Duodenal mucosa (tissue), 2 donors: Measurements from ENCODE around the gene MSMO1.
"Not testable (repeated sequence)": the region's sequence is repeated elsewhere in the genome, so short reads cannot be mapped to it uniquely, and the experiment has no call there.

Source experiments
- H3K27ac ChIP-seq: one replicate; pipeline ENCODE4 v1.7.0; 2013; ENCODE audit warnings: low read depth, low read length
- H3K27me3 ChIP-seq, 2 donors: one replicate each; pipeline ENCODE4 v1.7.0; 2013; ENCODE audit warnings: low read length in 2 of 2, control low read depth in 1 of 2; ENCODE audit not compliant: insufficient read depth in 2 of 2, control insufficient read depth in 1 of 2
- H3K36me3 ChIP-seq, 2 donors: one replicate each; pipeline ENCODE4 v1.7.0; 2013; ENCODE audit warnings: low read length in 2 of 2, control low read depth in 1 of 2; ENCODE audit not compliant: insufficient read depth in 2 of 2, control insufficient read depth in 1 of 2
- H3K4me1 ChIP-seq, 2 donors: one replicate each; pipeline ENCODE4 v1.7.0; 2013; ENCODE audit warnings: low read length in 2 of 2, control low read depth in 1 of 2; ENCODE audit not compliant: insufficient read depth in 2 of 2, control insufficient read depth in 1 of 2
- H3K4me3 ChIP-seq, 2 donors: one replicate each; pipeline ENCODE4 v1.7.0; 2013; ENCODE audit warnings: low read length in 2 of 2, low read depth in 1 of 2
- H3K9ac ChIP-seq, 2 donors: one replicate each; pipeline ENCODE4 v1.7.0; 2013; ENCODE audit warnings: low read length in 2 of 2, low read depth in 1 of 2
- H3K9me3 ChIP-seq, 2 donors: one replicate each; pipeline ENCODE4 v1.7.0; 2013; ENCODE audit warnings: low read length in 2 of 2, control low read depth in 1 of 2; ENCODE audit not compliant: control insufficient read depth in 1 of 2

Gene MSMO1

GRCh38 chr4:165327211-165328100 is at the start of gene MSMO1:
MSMO1 (plus strand) TSS chr4:165327669; CDS start chr4:165333371, 5,702 bp downstream.
- Histone ChIP-seq H3K9me3 (no peaks in the 10 kb centered on the region), H3K4me3 (peak within 1 kb of the TSS; percentile 86 to 95), H3K4me1 (peaks cover 29% of the 10 kb centered on the region in 2 donors), H3K27me3 (no peaks in the 10 kb centered on the region), H3K36me3 (no peaks in the 10 kb centered on the region), H3K27ac (peak within 1 kb of the TSS; percentile 73), H3K9ac (peak within 1 kb of the TSS; percentile 78 to 97)

GRCh38 chr4:165279531-165279930 is 47.9 kb upstream of the MSMO1 start:
- not testable (repeated sequence) for H3K4me1 ChIP-seq, H3K27me3 ChIP-seq, H3K4me3 ChIP-seq, H3K27ac ChIP-seq, H3K9ac ChIP-seq, H3K9me3 ChIP-seq, H3K36me3 ChIP-seq

- not testable (repeated sequence) for H3K36me3 ChIP-seq, H3K27ac ChIP-seq, H3K9me3 ChIP-seq, H3K4me1 ChIP-seq, H3K27me3 ChIP-seq, H3K4me3 ChIP-seq, H3K9ac ChIP-seq
These were observed 42.8 kb upstream of the MSMO1 start for GRCh38 chr4:165284697-165285096.

- not testable (repeated sequence) for H3K27ac ChIP-seq, H3K4me3 ChIP-seq, H3K9me3 ChIP-seq
These were observed 40.7 kb upstream of the MSMO1 start for GRCh38 chr4:165286619-165287340.

GRCh38 chr4:165288226-165288625 is 39.2 kb upstream of the MSMO1 start:
- H3K4me1 ChIP-seq: peaks cover 4 to 8% of the 10 kb centered on the region in 2 donors
- H3K27me3 ChIP-seq: no peaks in the 10 kb centered on the region
- H3K36me3 ChIP-seq: no peaks in the 10 kb centered on the region
- no peak overlapping the region for H3K9ac ChIP-seq
- H3K9me3 ChIP-seq: no peaks in the 10 kb centered on the region
- H3K4me3 ChIP-seq: no peak overlapping the region
- H3K27ac ChIP-seq: no peak overlapping the region

More at GRCh38 chr4:165286619-165287340, 40.7 kb upstream of the MSMO1 start:
- H3K4me1 ChIP-seq, H3K9ac ChIP-seq, H3K27me3 ChIP-seq, H3K36me3 ChIP-seq: not testable (repeated sequence)

- Histone ChIP-seq H3K4me1 (peaks cover 4 to 8% of the 10 kb centered on the region in 2 donors), H3K27ac (no peak overlapping the region), H3K9ac (no peak overlapping the region), H3K4me3 (no peak overlapping the region), H3K27me3 (no peaks in the 10 kb centered on the region), H3K9me3 (no peaks in the 10 kb centered on the region), H3K36me3 (no peaks in the 10 kb centered on the region)
These were observed 38.6 kb upstream of the MSMO1 start for GRCh38 chr4:165288639-165289422.

- H3K9ac ChIP-seq: no peak overlapping the region
- peaks cover 4 to 8% of the 10 kb centered on the region in 2 donors for H3K4me1 ChIP-seq
- no peaks in the 10 kb centered on the region for H3K27me3 ChIP-seq
- H3K4me3 ChIP-seq: no peak overlapping the region
- no peak overlapping the region for H3K27ac ChIP-seq
- no peaks in the 10 kb centered on the region for H3K36me3 ChIP-seq
- H3K9me3 ChIP-seq: no peaks in the 10 kb centered on the region
These were observed 38.1 kb upstream of the MSMO1 start for GRCh38 chr4:165289423-165289785.

DNA sequence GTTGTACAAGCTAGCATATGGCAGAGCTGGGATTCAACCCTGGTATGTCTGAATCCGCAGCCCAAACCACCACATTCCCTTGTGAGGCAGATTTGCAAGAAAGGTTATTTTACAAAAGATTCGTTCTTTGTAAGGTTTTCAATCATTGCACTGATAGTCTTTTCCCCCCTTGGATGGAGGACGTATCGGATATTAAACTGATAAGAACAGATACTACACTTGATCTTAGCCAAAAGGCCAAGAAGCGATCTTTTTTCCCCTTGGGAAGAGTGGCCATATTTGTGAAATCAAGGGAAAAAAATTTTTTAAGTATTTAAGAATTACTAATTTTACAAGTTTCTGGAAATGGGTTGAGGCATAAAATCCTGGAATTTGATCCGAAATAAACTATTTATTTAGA is 34.4 kb upstream of the MSMO1 start:
- Histone ChIP-seq H3K27me3 (no peaks in the 10 kb centered on the region), H3K36me3 (peaks cover 0 to 9% of the 10 kb centered on the region in 2 donors), H3K9ac (no peak overlapping the region), H3K4me3 (no peak overlapping the region), H3K9me3 (no peaks in the 10 kb centered on the region), H3K4me1 (peaks cover 7 to 8% of the 10 kb centered on the region in 2 donors), H3K27ac (no peak overlapping the region)

- Histone ChIP-seq H3K9ac (no peak overlapping the region), H3K9me3 (no peaks in the 10 kb centered on the region), H3K27ac (no peak overlapping the region), H3K4me1 (peaks cover 0 to 3% of the 10 kb centered on the region in 2 donors), H3K27me3 (no peaks in the 10 kb centered on the region), H3K36me3 (peaks cover 0 to 10% of the 10 kb centered on the region in 2 donors), H3K4me3 (no peak overlapping the region)
These were observed 33.4 kb upstream of the MSMO1 start for GRCh38 chr4:165293927-165294649.
